ENCODE measurements around the gene ZNF43.
"Not testable (repeated sequence)": the region's sequence is repeated elsewhere in the genome, so short reads cannot be mapped to it uniquely, and the experiment has no call there.

Gene ZNF43

GRCh38 chr19:21878646-21879045 lies 42.7 kb upstream of the ZNF43 start:
- no peak for ATAC-seq
- TF ChIP-seq POU6F1 (CRISPR knock-in tag; IDR thresholded peaks at IDR 0.05; ENCODE audit: borderline replicate concordance, low read depth) (no peak), PPARA (CRISPR knock-in tag; IDR thresholded peaks at IDR 0.05; ENCODE audit: borderline replicate concordance) (no peak), PATZ1 (CRISPR knock-in tag; IDR thresholded peaks at IDR 0.05; ENCODE audit: borderline replicate concordance) (no peak), TOX (CRISPR knock-in tag; IDR thresholded peaks at IDR 0.05; ENCODE audit: borderline replicate concordance) (no peak), OSR1 (CRISPR knock-in tag; IDR thresholded peaks at IDR 0.05) (no peak), ZC3H10 (CRISPR knock-in tag; IDR thresholded peaks at IDR 0.05) (no peak), ZFP3 (CRISPR knock-in tag; IDR thresholded peaks at IDR 0.05) (no peak), GLIS3 (CRISPR knock-in tag; IDR thresholded peaks at IDR 0.05) (no peak), ZFP30 (CRISPR knock-in tag; IDR thresholded peaks at IDR 0.05) (no peak), ARNTL (CRISPR knock-in tag; IDR thresholded peaks at IDR 0.05; ENCODE audit: borderline replicate concordance, low read depth) (no peak), ZNF565 (CRISPR knock-in tag; conservative IDR thresholded peaks at IDR 0.05; ENCODE audit: low read depth) (no peak), RARB (CRISPR knock-in tag; IDR thresholded peaks at IDR 0.05) (no peak), ZNF8 (CRISPR knock-in tag; IDR thresholded peaks at IDR 0.05) (no peak), BACH2 (CRISPR knock-in tag; IDR thresholded peaks at IDR 0.05; ENCODE audit: borderline replicate concordance) (no peak)
- TF ChIP-seq, protein P1, sequence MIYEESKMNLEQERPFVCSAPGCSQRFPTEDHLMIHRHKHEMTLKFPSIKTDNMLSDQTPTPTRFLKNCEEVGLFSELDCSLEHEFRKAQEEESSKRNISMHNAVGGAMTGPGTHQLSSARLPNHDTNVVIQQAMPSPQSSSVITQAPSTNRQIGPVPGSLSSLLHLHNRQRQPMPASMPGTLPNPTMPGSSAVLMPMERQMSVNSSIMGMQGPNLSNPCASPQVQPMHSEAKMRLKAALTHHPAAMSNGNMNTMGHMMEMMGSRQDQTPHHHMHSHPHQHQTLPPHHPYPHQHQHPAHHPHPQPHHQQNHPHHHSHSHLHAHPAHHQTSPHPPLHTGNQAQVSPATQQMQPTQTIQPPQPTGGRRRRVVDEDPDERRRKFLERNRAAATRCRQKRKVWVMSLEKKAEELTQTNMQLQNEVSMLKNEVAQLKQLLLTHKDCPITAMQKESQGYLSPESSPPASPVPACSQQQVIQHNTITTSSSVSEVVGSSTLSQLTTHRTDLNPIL (CRISPR knock-in tag; IDR thresholded peaks at IDR 0.05; ENCODE audit: low read depth) = no peak

DNA sequence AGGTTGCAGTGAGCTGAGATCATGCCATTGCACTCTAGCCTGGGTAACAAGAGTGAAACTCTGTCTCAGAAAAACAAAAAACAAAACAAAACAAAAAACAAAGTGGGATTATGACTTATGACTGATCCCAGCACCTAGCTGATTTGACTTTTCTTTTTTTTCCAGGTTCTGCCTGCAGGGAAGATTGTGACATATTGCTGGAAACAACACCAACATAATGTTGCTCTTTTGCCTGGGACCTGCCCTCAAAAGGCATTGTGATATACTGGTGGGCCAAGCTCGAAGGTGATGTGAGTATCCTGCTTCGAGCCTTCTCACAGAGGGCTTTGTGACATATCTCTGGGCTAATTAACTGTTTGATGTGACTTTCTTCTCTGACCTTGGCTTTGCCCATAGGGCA lies 42.0 kb upstream of the ZNF43 start:
- ATAC-seq = no peak
- TF ChIP-seq PPARA (CRISPR knock-in tag; IDR thresholded peaks at IDR 0.05; ENCODE audit: borderline replicate concordance) = no peak
- no peak for TF ChIP-seq OSR1 (CRISPR knock-in tag; IDR thresholded peaks at IDR 0.05)
- no peak for TF ChIP-seq BACH2 (CRISPR knock-in tag; IDR thresholded peaks at IDR 0.05; ENCODE audit: borderline replicate concordance)
- TF ChIP-seq, protein P1 (CRISPR knock-in tag; IDR thresholded peaks at IDR 0.05; ENCODE audit: low read depth) = no peak
- TF ChIP-seq ZNF565 (CRISPR knock-in tag; conservative IDR thresholded peaks at IDR 0.05; ENCODE audit: low read depth) = no peak
- no peak for TF ChIP-seq ARNTL (CRISPR knock-in tag; IDR thresholded peaks at IDR 0.05; ENCODE audit: borderline replicate concordance, low read depth)
- TF ChIP-seq GLIS3 (CRISPR knock-in tag; IDR thresholded peaks at IDR 0.05) = no peak
- no peak for TF ChIP-seq PATZ1 (CRISPR knock-in tag; IDR thresholded peaks at IDR 0.05; ENCODE audit: borderline replicate concordance)
- no peak for TF ChIP-seq TSHZ2 (CRISPR knock-in tag; IDR thresholded peaks at IDR 0.05)
- no peak for TF ChIP-seq ZFP3 (CRISPR knock-in tag; IDR thresholded peaks at IDR 0.05)
- no peak for TF ChIP-seq CSRNP3 (CRISPR knock-in tag; IDR thresholded peaks at IDR 0.05)
- TF ChIP-seq ZNF70 (CRISPR knock-in tag; IDR thresholded peaks at IDR 0.05) = no peak
- no peak for TF ChIP-seq ESRRG (CRISPR knock-in tag; IDR thresholded peaks at IDR 0.05)
- no peak for TF ChIP-seq ZFP30 (CRISPR knock-in tag; IDR thresholded peaks at IDR 0.05)
- TF ChIP-seq TCF4 (CRISPR knock-in tag; IDR thresholded peaks at IDR 0.05; ENCODE audit: borderline replicate concordance) = no peak
- TF ChIP-seq ZNF8 (CRISPR knock-in tag; IDR thresholded peaks at IDR 0.05) = no peak
- no peak for TF ChIP-seq ISL1 (CRISPR knock-in tag; IDR thresholded peaks at IDR 0.05)

GRCh38 chr19:21876608-21877007 lies 40.6 kb upstream of the ZNF43 start:
- not testable (repeated sequence) for ATAC-seq

Measured in SK-N-SH treated with all-trans-retinoic acid at 6 μM for 48 hours (cell line).